ENCODE results near the gene REG1B. TPM values are rescaled to one million over a fixed set of nuclear protein-coding genes. Genes with fewer than 3 reads are reported as not detected.

Gene REG1B
- not detected for total RNA-seq

GRCh38 chr2:79087785-79088364, at the start of gene REG1B:
Gene REG1B (minus strand): TSS chr2:79087993. CDS start chr2:79087612, 381 bp downstream.
- Mint-ChIP-seq H3K27ac (no peak within 1 kb of the TSS), H3K4me1 (no peaks in the 10 kb centered on the region), H3K36me3 (no peaks in the 10 kb centered on the region), H3K27me3 (no peaks in the 10 kb centered on the region), H3K4me3 (no peak within 1 kb of the TSS), H3K9me3 (peaks cover 5% of the 10 kb centered on the region)
- POLR2A ChIA-PET = no interaction called here
- DNase-seq (no peak), ATAC-seq (ENCODE audit: low read depth) (no peak)

GRCh38 chr2:79131687-79132086, 43.9 kb upstream of the REG1B start:
- H3K4me3 Mint-ChIP-seq = no peak overlapping the region
- H3K27ac Mint-ChIP-seq = no peak overlapping the region

GRCh38 chr2:79129804-79130203, 42.0 kb upstream of the REG1B start:
- POLR2A ChIA-PET = no interaction called here

More at GRCh38 chr2:79131687-79132086, 43.9 kb upstream of the REG1B start:
- POLR2A ChIA-PET = no interaction called here
- ATAC-seq (ENCODE audit: low read depth) (no peak), DNase-seq (no peak)
- H3K9me3 Mint-ChIP-seq = no peaks in the 10 kb centered on the region
- H3K4me1 Mint-ChIP-seq = no peaks in the 10 kb centered on the region
- H3K27me3 Mint-ChIP-seq = no peaks in the 10 kb centered on the region
- H3K36me3 Mint-ChIP-seq = no peaks in the 10 kb centered on the region

GRCh38 chr2:79129260-79129659, 41.5 kb upstream of the REG1B start:
- no peak overlapping the region for H3K4me3 Mint-ChIP-seq
- no peaks in the 10 kb centered on the region for H3K27me3 Mint-ChIP-seq
- no peak for ATAC-seq (ENCODE audit: low read depth)
- no peaks in the 10 kb centered on the region for H3K36me3 Mint-ChIP-seq
- DNase-seq = no peak
- no peak overlapping the region for H3K27ac Mint-ChIP-seq
- POLR2A ChIA-PET = no interaction called here
- no peaks in the 10 kb centered on the region for H3K9me3 Mint-ChIP-seq
- H3K4me1 Mint-ChIP-seq = no peaks in the 10 kb centered on the region

More at GRCh38 chr2:79129804-79130203, 42.0 kb upstream of the REG1B start:
- H3K27me3 Mint-ChIP-seq = no peaks in the 10 kb centered on the region
- no peak for ATAC-seq (ENCODE audit: low read depth)
- no peak for DNase-seq
- no peaks in the 10 kb centered on the region for H3K4me1 Mint-ChIP-seq
- H3K36me3 Mint-ChIP-seq = no peaks in the 10 kb centered on the region
- no peaks in the 10 kb centered on the region for H3K9me3 Mint-ChIP-seq
- no peak overlapping the region for H3K4me3 Mint-ChIP-seq
- no peak overlapping the region for H3K27ac Mint-ChIP-seq

- Mint-ChIP-seq H3K4me1 (no peaks in the 10 kb centered on the region), H3K27ac (no peak overlapping the region), H3K4me3 (no peak overlapping the region), H3K9me3 (no peaks in the 10 kb centered on the region), H3K27me3 (no peaks in the 10 kb centered on the region), H3K36me3 (no peaks in the 10 kb centered on the region)
- DNase-seq (no peak), ATAC-seq (ENCODE audit: low read depth) (no peak)
- POLR2A ChIA-PET = no interaction called here
Observed at GRCh38 chr2:79128406-79128805, 40.6 kb upstream of the REG1B start.

- no peak for DNase-seq
Observed at GRCh38 chr2:79125721-79125985, 37.9 kb upstream of the REG1B start.

GRCh38 chr2:79124907-79125720, 37.3 kb upstream of the REG1B start:
- H3K9me3 Mint-ChIP-seq = no peaks in the 10 kb centered on the region
- DNase-seq (no peak), ATAC-seq (ENCODE audit: low read depth) (no peak)
- H3K4me1 Mint-ChIP-seq = no peaks in the 10 kb centered on the region
- no peaks in the 10 kb centered on the region for H3K36me3 Mint-ChIP-seq
- H3K4me3 Mint-ChIP-seq = no peak overlapping the region
- POLR2A ChIA-PET = no interaction called here
- H3K27ac Mint-ChIP-seq = no peak overlapping the region
- H3K27me3 Mint-ChIP-seq = no peaks in the 10 kb centered on the region

More at GRCh38 chr2:79125721-79125985, 37.9 kb upstream of the REG1B start:
- no peaks in the 10 kb centered on the region for H3K9me3 Mint-ChIP-seq
- H3K36me3 Mint-ChIP-seq = no peaks in the 10 kb centered on the region
- no peaks in the 10 kb centered on the region for H3K27me3 Mint-ChIP-seq
- no peak overlapping the region for H3K4me3 Mint-ChIP-seq
- POLR2A ChIA-PET = no interaction called here
- ATAC-seq (ENCODE audit: low read depth) = no peak
- no peak overlapping the region for H3K27ac Mint-ChIP-seq
- no peaks in the 10 kb centered on the region for H3K4me1 Mint-ChIP-seq

GRCh38 chr2:79122676-79123075, 34.9 kb upstream of the REG1B start:
- no peak for DNase-seq
- no peaks in the 10 kb centered on the region for H3K4me1 Mint-ChIP-seq
- H3K4me3 Mint-ChIP-seq = no peak overlapping the region
- H3K27ac Mint-ChIP-seq = no peak overlapping the region
- no peak for ATAC-seq (ENCODE audit: low read depth)
- H3K36me3 Mint-ChIP-seq = no peaks in the 10 kb centered on the region
- H3K9me3 Mint-ChIP-seq = peaks cover 1% of the 10 kb centered on the region
- POLR2A ChIA-PET = no interaction called here
- no peaks in the 10 kb centered on the region for H3K27me3 Mint-ChIP-seq

GRCh38 chr2:79120194-79120713, 32.5 kb upstream of the REG1B start, which contains the start of gene REG1A:
Gene REG1A (plus strand): TSS chr2:79120488. CDS start chr2:79120862, 374 bp downstream.
- no peaks in the 10 kb centered on the region for H3K4me1 Mint-ChIP-seq
- no peak within 1 kb of the TSS for H3K27ac Mint-ChIP-seq
- ATAC-seq (ENCODE audit: low read depth) = no peak
- POLR2A ChIA-PET = no interaction called here
- no peak within 1 kb of the TSS for H3K4me3 Mint-ChIP-seq
- DNase-seq = no peak
- H3K27me3 Mint-ChIP-seq = no peaks in the 10 kb centered on the region
- no peaks in the 10 kb centered on the region for H3K36me3 Mint-ChIP-seq
- peaks cover 1% of the 10 kb centered on the region for H3K9me3 Mint-ChIP-seq

GRCh38 chr2:79116997-79117928, 29.5 kb upstream of the REG1B start:
- POLR2A ChIA-PET = interaction anchor here (0.7 kb wide), 1 partner anchor 405 kb away, joined by 3 read pairs; no protein-coding TSS in a partner anchor
- Mint-ChIP-seq H3K4me3 (no peak overlapping the region), H3K4me1 (no peaks in the 10 kb centered on the region)

GRCh38 chr2:79114797-79115494, 27.2 kb upstream of the REG1B start:
- Mint-ChIP-seq H3K27ac (no peak overlapping the region), H3K4me3 (no peak overlapping the region), H3K9me3 (peaks cover 6% of the 10 kb centered on the region), H3K36me3 (no peaks in the 10 kb centered on the region), H3K27me3 (no peaks in the 10 kb centered on the region), H3K4me1 (no peaks in the 10 kb centered on the region)
- ATAC-seq (ENCODE audit: low read depth) (no peak), DNase-seq (no peak)
- POLR2A ChIA-PET = no interaction called here

More at GRCh38 chr2:79116997-79117928, 29.5 kb upstream of the REG1B start:
- no peak for ATAC-seq (ENCODE audit: low read depth)
- peaks cover 6% of the 10 kb centered on the region for H3K9me3 Mint-ChIP-seq
- H3K27ac Mint-ChIP-seq = no peak overlapping the region
- H3K36me3 Mint-ChIP-seq = no peaks in the 10 kb centered on the region
- no peaks in the 10 kb centered on the region for H3K27me3 Mint-ChIP-seq
- no peak for DNase-seq

- POLR2A ChIA-PET = no interaction called here
- Mint-ChIP-seq H3K27ac (no peak overlapping the region), H3K9me3 (peaks cover 4% of the 10 kb centered on the region), H3K4me1 (no peaks in the 10 kb centered on the region), H3K4me3 (no peak overlapping the region), H3K27me3 (no peaks in the 10 kb centered on the region), H3K36me3 (no peaks in the 10 kb centered on the region)
- ATAC-seq (ENCODE audit: low read depth) = no peak
- DNase-seq = no peak
Observed at GRCh38 chr2:79112269-79112668, 24.5 kb upstream of the REG1B start.

- Mint-ChIP-seq H3K4me3 (no peak overlapping the region), H3K4me1 (no peaks in the 10 kb centered on the region), H3K36me3 (no peaks in the 10 kb centered on the region), H3K27me3 (no peaks in the 10 kb centered on the region), H3K27ac (no peak overlapping the region), H3K9me3 (peaks cover 6% of the 10 kb centered on the region)
- ATAC-seq (ENCODE audit: low read depth) (no peak), DNase-seq (no peak)
- POLR2A ChIA-PET = no interaction called here
Observed at GRCh38 chr2:79105259-79105658, 17.5 kb upstream of the REG1B start.

Measured in activated naive CD8-positive, alpha-beta T cell treated with anti-CD3 and anti-CD28 coated beads, Interleukin-2, amount 10 ng/mL, durations not matched to agents 7 days and 5 days (primary cell).